ENCODE data around the gene RDH13. TPM values are rescaled to one million over a fixed set of nuclear protein-coding genes. Genes with fewer than 3 reads are reported as not detected.
A peak's percentile ranks its signal among the peaks of the same experiment; 100 is the strongest.
"Not testable (repeated sequence)": the region's sequence is repeated elsewhere in the genome, so short reads cannot be mapped to it uniquely, and the experiment has no call there.

Gene RDH13, protein sequence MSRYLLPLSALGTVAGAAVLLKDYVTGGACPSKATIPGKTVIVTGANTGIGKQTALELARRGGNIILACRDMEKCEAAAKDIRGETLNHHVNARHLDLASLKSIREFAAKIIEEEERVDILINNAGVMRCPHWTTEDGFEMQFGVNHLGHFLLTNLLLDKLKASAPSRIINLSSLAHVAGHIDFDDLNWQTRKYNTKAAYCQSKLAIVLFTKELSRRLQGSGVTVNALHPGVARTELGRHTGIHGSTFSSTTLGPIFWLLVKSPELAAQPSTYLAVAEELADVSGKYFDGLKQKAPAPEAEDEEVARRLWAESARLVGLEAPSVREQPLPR
- total RNA-seq: 10 to 100 TPM; 11.5 to 13.8 TPM

DNA sequence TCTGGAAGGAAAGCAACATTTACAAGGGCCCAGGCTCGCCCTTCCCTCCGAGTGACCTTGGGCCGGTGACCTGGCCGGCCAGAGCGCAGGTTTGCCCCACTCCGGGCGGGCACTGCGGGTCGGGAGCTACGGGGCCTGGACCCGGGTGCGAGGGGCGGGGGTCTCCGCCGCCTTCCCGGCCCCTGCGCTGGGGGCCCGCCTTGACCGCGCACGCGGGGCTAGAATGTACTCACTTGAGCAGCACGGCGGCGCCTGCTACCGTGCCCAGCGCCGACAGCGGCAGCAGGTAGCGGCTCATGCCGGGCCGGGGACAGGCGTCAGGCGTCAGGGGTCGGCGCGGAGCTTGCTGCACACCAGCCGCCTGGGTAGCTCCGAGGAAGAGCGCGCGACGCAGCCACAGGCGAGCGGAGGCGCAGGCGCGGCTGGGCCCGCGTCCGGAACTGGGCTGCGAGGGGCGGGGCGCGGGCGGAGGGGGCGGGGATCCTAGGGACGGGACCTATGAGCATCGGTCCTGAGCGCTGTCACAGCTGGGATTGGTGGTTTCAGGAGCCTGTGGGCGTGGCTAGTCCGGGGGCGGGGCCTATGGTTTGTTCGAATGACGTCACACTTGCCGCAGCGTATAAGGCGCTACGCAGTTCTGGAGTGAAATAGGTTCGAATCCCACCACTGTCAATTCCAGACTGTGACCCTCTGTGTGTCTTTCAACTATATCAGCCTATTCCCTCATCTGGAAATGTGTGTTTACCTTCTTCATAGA is at the start of gene RDH13:
Gene RDH13 (minus strand): TSS at position 414 of the 757 bp plus-strand sequence. CDS start 116 bp downstream, at position 298.
- ATAC-seq (replicated peaks in 1 of 2): peak; percentile 100
- peaks cover 0 to 6% of the 10 kb centered on the region in 2 donors for H3K36me3 Mint-ChIP-seq (ENCODE audit: insufficient read depth in 2 of 2)
- H3K4me1 Mint-ChIP-seq (ENCODE audit: low read depth): peaks cover 17% of the 10 kb centered on the region
- H3K9me3 Mint-ChIP-seq: no peaks in the 10 kb centered on the region
- H3K27ac Mint-ChIP-seq: peak within 1 kb of the TSS; percentile 48
- peaks cover 21% of the 10 kb centered on the region for H3K27me3 Mint-ChIP-seq (ENCODE audit: low read depth)
- H3K4me3 Mint-ChIP-seq: peak within 1 kb of the TSS; percentile 86 to 90
- peak; percentile 98 to 99 for DNase-seq

DNA sequence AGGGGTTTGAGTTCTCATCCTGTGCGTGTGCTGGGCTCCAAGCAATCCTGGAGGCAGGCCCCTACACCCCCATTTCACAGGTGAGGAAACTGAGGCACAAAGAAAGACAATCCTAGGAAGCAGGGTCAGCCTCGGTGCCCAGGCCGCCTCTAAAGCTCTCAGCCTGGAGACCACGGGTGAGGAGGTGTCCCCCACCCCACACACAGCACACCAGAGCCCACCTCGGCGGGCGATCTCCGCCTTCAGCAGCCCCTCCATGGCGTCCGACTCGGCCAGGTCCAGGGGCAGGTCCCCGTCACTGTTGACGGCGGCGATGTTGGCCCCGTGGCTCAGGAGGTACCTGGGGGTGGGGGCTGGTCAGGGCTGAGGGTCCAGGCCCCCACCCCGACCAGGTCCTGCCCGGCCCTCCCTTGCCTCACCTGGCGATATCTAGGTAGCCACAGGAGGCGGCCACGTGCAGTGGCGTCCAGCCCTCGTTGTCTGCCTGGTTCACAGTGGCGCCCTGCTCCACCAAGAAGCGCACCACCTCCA is 49.4 kb upstream of the RDH13 start:
- Mint-ChIP-seq H3K27me3 (ENCODE audit: low read depth) (no peaks in the 10 kb centered on the region), H3K4me3 (no peak overlapping the region), H3K4me1 (ENCODE audit: low read depth) (peaks cover 21% of the 10 kb centered on the region), H3K9me3 (no peaks in the 10 kb centered on the region), H3K27ac (no peak overlapping the region), H3K36me3 (ENCODE audit: insufficient read depth in 2 of 2) (peaks cover 6 to 14% of the 10 kb centered on the region in 2 donors)
- ATAC-seq (replicated peaks in 1 of 2): no peak
- DNase-seq: no peak

DNA sequence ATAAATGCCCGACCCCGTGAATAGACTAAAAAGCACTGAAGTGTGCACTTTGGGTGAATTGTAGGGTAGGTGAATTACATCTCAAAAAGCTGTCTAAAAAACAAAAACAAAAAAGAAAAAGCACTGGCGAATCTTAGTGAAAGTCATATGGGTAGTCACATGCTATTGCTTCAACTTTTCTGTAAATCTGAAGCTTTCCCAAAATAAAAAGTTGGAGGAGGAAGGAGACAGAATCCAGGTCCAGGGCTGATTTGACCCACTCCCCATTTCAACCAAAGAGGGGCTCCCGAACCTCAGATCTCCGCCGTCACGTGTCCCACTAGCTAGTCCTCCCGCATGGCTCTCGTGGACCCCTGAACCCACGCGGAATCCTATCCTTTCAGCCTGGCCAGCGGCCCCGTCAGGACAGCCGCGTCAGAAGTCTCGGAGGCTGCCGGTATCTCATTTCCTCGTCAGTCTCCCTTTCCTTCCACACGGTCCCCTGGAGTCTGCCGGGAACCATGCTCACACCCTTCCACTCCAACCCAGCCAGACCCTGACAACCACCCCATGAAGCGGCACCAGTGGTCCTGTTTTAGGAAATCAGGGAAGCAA is 48.4 kb upstream of the RDH13 start:
- peaks cover 19% of the 10 kb centered on the region for H3K4me1 Mint-ChIP-seq (ENCODE audit: low read depth)
- H3K36me3 Mint-ChIP-seq (ENCODE audit: insufficient read depth in 2 of 2): peaks cover 4 to 9% of the 10 kb centered on the region in 2 donors
- H3K27ac Mint-ChIP-seq: no peak overlapping the region
- no peak for ATAC-seq (replicated peaks in 1 of 2)
- no peak for DNase-seq
- no peaks in the 10 kb centered on the region for H3K27me3 Mint-ChIP-seq (ENCODE audit: low read depth)
- H3K9me3 Mint-ChIP-seq: no peaks in the 10 kb centered on the region
- no peak overlapping the region for H3K4me3 Mint-ChIP-seq

DNA sequence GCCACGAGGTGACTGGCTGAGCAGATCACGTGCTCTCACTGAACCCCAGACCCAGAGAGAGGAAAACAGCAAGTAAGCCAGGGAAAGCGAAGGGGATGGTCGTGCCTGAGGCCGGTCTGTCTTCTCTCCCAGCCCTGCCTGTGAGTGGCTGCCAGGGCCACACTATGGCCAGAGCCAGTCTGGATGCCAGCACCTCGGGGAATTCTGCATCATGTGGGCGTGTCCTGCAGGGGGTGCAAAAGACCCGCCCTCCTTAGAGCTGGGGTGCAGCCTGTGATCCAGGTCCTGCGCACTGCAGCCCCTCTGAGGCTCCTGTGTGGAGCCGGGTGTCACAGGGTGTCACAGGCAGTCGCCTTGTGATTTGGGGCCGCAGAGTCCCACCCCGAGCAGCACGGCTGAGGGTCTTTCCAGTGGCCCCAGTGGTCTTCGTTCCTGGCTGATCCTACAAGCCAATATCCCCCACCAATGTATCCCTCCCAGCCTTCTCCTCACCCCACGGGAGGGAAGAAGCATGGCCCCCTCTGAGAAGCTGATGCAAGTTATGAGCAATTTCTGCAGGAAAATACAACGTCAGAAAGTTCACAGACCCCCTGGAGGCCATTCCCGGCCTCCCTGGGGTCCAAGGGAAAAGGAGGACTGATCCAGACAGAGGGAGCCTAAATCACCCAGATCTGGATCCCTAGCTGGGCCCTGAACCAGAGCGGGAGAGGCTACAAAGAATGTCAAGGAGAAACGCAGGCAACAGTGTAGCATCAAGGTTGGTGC is 46.8 kb upstream of the RDH13 start:
- no peaks in the 10 kb centered on the region for H3K27me3 Mint-ChIP-seq (ENCODE audit: low read depth)
- H3K9me3 Mint-ChIP-seq: no peaks in the 10 kb centered on the region
- peak overlapping the region; percentile 31 for H3K27ac Mint-ChIP-seq
- peaks cover 2% of the 10 kb centered on the region for H3K4me1 Mint-ChIP-seq (ENCODE audit: low read depth)
- no peak overlapping the region for H3K4me3 Mint-ChIP-seq
- H3K36me3 Mint-ChIP-seq (ENCODE audit: insufficient read depth in 2 of 2): peaks cover 2 to 7% of the 10 kb centered on the region in 2 donors
- ATAC-seq (replicated peaks in 1 of 2) (no peak), DNase-seq (no peak)

DNA sequence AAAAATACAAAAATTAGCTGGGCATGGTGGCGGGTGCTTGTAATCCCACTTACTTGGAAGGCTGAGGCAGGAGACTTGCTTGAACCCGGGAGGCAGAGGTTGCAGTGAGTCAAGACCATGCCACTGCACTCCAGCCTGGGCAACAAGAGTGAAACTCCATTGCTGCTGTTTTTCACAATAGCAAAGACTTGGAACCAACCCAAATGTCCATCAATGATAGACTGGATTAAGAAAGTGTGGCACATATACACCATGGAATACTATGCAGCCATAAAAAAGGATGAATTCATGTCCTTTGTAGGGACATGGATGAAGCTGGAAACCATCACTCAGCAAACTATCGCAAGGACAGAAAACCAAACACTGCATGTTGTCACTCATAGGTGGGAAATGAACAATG is 44.3 kb upstream of the RDH13 start:
- peaks cover 7 to 16% of the 10 kb centered on the region in 2 donors for H3K36me3 Mint-ChIP-seq (ENCODE audit: insufficient read depth in 2 of 2)
- DNase-seq, H3K27ac Mint-ChIP-seq: not testable (repeated sequence)

DNA sequence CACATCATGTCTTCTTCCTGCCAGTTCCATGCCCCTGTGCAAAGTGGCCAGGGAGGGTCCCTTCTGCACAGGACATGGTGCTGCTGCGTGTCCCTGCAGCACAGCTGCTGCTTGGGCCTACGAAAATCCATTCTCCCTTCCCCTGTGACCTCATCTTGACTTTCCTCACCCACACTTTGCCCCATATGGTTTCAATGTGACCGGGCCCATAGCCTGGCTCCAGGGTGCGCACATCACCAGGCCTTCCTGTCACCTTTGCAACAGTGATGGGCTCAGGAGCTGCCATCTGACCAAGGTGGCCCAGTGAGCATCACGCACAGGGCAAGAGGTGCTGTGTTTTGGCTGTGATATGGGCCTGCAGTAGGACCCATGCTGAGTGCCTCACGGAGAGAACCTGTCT is 43.6 kb upstream of the RDH13 start:
- Mint-ChIP-seq H3K36me3 (ENCODE audit: insufficient read depth in 2 of 2) (peaks cover 7 to 18% of the 10 kb centered on the region in 2 donors), H3K4me3 (no peak overlapping the region), H3K27me3 (ENCODE audit: low read depth) (no peaks in the 10 kb centered on the region), H3K9me3 (no peaks in the 10 kb centered on the region), H3K27ac (no peak overlapping the region), H3K4me1 (ENCODE audit: low read depth) (no peaks in the 10 kb centered on the region)
- DNase-seq (no peak), ATAC-seq (replicated peaks in 1 of 2) (no peak)

More for the DNA sequence above, 44.3 kb upstream of the RDH13 start:
- not testable (repeated sequence) for H3K27me3 Mint-ChIP-seq (ENCODE audit: low read depth); H3K9me3 Mint-ChIP-seq; H3K4me3 Mint-ChIP-seq; ATAC-seq (replicated peaks in 1 of 2); H3K4me1 Mint-ChIP-seq (ENCODE audit: low read depth)

DNA sequence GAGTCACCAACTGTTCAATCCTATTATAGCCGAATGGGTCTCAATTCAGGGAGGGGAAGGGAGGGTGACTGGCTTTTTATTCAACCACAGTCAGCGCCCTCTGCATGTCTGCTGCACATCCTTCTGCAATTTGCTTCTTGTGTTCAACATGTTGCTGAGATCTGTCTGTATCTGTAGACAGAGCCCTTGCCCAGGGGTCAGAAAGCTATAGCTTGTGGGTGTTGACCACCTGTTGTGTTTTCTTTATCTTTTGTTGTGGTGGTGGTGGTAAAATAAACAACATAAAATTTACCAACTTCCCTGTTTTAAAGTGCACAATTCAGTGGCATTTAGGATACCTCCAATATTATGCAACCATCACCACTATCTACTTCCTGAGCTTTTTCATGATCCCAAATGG is 42.3 kb upstream of the RDH13 start:
- ATAC-seq (replicated peaks in 1 of 2) (no peak), DNase-seq (no peak)
- no peak overlapping the region for H3K27ac Mint-ChIP-seq
- H3K36me3 Mint-ChIP-seq (ENCODE audit: insufficient read depth in 2 of 2): peaks cover 7 to 15% of the 10 kb centered on the region in 2 donors
- H3K9me3 Mint-ChIP-seq: no peaks in the 10 kb centered on the region
- no peaks in the 10 kb centered on the region for H3K27me3 Mint-ChIP-seq (ENCODE audit: low read depth)
- H3K4me1 Mint-ChIP-seq (ENCODE audit: low read depth): no peaks in the 10 kb centered on the region
- no peak overlapping the region for H3K4me3 Mint-ChIP-seq

DNA sequence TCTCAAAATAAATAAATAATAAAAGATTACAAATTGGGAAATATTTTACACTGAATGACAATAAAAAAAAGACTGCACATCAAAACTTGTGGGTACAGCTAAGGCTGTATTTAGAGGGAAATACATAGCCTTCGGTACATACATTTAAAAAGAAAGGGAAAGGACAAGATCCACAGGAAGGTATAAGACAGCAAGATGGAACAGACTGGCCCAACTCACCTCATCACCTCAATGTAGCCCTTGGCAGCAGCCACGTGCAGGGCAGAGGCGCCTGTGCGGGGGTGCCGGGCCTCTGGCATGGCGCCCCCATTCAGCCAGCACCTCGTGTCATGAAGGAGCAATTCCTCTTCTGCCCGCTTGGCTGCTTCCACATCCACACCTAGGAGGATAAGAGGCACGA is 40.2 kb upstream of the RDH13 start:
- Mint-ChIP-seq H3K27me3 (ENCODE audit: low read depth) (no peaks in the 10 kb centered on the region), H3K4me1 (ENCODE audit: low read depth) (no peaks in the 10 kb centered on the region), H3K36me3 (ENCODE audit: insufficient read depth in 2 of 2) (peaks cover 7 to 14% of the 10 kb centered on the region in 2 donors), H3K4me3 (no peak overlapping the region), H3K27ac (no peak overlapping the region), H3K9me3 (no peaks in the 10 kb centered on the region)
- no peak for ATAC-seq (replicated peaks in 1 of 2)
- no peak for DNase-seq

DNA sequence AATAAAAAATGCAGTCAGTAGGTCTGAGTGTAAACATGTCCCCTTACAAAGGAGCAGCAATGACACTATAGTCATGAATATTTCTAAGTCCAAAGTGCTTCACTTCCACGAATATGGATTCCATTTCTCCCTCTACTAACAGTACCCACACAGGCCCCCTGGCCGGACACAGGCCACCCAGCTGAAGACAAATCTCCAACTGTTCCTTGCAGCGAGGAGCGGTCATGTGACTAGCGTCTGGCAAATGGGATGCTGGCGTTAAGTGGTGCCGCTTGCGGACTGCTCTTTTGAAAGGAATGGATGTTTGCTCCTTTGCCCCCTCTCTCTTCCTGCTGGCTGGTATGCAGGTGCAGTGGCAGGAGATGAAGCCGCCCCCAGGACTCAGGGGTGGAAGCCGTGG is 38.3 kb upstream of the RDH13 start:
- no peaks in the 10 kb centered on the region for H3K27me3 Mint-ChIP-seq (ENCODE audit: low read depth)
- DNase-seq: no peak
- no peak overlapping the region for H3K4me3 Mint-ChIP-seq
- no peaks in the 10 kb centered on the region for H3K4me1 Mint-ChIP-seq (ENCODE audit: low read depth)
- H3K9me3 Mint-ChIP-seq: no peaks in the 10 kb centered on the region
- H3K36me3 Mint-ChIP-seq (ENCODE audit: insufficient read depth in 2 of 2): peaks cover 5 to 12% of the 10 kb centered on the region in 2 donors
- ATAC-seq (replicated peaks in 1 of 2): no peak
- no peak overlapping the region for H3K27ac Mint-ChIP-seq

DNA sequence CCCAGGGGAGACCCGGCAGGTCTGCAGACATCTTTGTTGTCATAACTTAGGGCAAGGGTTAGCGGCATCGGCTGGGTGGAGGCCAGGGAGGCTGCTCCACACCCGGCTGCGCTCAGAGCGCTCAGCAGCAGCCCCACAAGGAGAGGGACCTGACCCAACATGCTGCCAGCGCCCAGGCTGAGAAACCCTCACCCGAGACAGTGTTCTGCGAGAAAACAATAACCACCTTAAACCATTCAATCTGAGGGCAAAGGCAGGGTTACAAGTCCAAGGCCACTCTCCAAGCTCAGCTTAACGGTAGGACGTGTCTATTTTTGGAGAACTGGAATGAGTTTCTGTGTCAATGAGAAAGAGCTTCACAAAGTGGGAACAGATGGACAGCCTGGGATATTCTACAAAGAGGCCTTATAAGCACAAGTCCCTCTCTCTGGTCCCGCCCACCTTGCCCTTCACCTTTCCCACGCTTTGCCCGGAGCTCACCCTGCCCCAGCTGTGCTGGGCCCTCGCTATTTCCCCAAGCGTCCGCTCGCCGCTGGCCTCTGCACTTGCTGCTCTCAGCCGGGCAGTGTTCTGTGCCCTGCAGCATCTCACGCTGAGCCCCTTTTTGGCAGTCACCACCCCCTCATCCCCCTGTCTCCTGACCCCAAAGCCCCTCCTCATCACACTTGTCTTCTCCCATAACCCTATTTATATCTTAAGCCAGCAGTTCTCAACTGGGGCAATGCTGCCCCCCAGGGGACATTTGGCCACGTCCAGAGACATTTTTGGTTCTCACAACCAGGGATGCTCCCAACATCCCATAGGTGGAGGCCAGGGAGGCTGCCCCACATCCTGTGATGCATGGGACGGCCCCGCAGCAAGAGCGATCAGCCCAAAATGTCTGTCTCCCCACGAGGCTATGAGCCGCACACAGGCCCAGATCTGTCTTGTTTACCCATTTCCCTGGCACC is 36.9 kb upstream of the RDH13 start:
- H3K27me3 Mint-ChIP-seq (ENCODE audit: low read depth): no peaks in the 10 kb centered on the region
- no peak overlapping the region for H3K27ac Mint-ChIP-seq
- no peaks in the 10 kb centered on the region for H3K4me1 Mint-ChIP-seq (ENCODE audit: low read depth)
- ATAC-seq (replicated peaks in 1 of 2) (no peak), DNase-seq (no peak)
- H3K4me3 Mint-ChIP-seq: no peak overlapping the region
- no peaks in the 10 kb centered on the region for H3K9me3 Mint-ChIP-seq
- H3K36me3 Mint-ChIP-seq (ENCODE audit: insufficient read depth in 2 of 2): peaks cover 5 to 12% of the 10 kb centered on the region in 2 donors

DNA sequence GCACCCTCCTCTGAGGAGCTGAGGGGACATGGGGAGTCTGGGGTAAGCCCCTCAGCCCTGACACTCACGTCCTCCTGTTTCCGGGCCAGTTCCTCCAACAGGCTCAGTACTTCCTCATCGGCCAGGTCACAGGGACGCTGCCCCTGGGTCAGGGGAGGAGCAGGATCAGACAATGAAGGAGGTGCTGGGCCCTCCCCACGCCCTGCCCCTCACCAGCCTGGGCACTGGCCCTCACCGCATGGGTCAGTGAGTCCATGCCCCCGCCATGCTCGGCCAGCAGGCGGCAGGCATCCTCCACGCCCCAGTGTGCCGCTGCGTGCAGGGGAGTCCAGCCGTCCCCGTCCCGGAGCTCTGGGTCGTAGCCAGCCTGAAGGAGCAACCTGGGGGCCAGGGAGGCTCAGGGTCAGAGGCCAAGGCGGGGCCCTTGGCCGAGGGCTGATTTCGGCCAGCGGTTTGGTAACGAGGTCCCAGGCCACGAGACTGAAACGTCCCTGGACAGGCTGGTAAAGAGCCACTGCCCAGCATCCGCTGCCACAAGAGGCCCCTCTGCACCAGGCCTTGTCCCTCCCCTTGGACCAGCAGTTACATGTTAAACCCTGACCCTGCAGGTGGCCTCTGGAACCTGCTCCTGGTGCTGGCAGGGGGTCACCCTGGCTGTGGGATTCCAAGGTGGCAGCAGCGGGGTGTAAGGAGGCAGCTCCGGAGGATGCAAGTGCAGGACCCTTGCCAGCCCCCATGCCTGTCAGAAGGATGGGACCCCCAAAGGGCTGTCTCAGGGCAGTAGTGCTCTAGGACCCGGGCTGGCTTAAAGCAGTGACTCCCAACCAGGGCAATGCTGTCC is 36.0 kb upstream of the RDH13 start:
- no peak overlapping the region for H3K27ac Mint-ChIP-seq
- DNase-seq (no peak), ATAC-seq (replicated peaks in 1 of 2) (no peak)
- no peak overlapping the region for H3K4me3 Mint-ChIP-seq
- H3K36me3 Mint-ChIP-seq (ENCODE audit: insufficient read depth in 2 of 2): peaks cover 6 to 12% of the 10 kb centered on the region in 2 donors
- H3K27me3 Mint-ChIP-seq (ENCODE audit: low read depth): no peaks in the 10 kb centered on the region
- no peaks in the 10 kb centered on the region for H3K4me1 Mint-ChIP-seq (ENCODE audit: low read depth)
- H3K9me3 Mint-ChIP-seq: no peaks in the 10 kb centered on the region
